Astrocyte of the spinal cord (primary cell): ENCODE data around the gene RPS6KC1.

Source experiments
- DNase-seq: peaks from one replicate; pipeline ENCODE4 v3.0.0; 2011; ENCODE audit warnings: low read depth, low spot score
- H3K4me3 ChIP-seq: 2 replicates; pipeline ENCODE4 v1.5.1; 2011; ENCODE audit warnings: low read depth, mild to moderate bottlenecking, low read length, moderate library complexity
- in situ Hi-C: cut with HindIII; loops from 2 replicates; pipeline ENCODE4 v1.10.0; 2017; ENCODE audit warnings: low sequenced_read_pairs
- TF ChIP-seq, protein P1 (sequence below): IDR thresholded peaks from 2 replicates; pipeline ENCODE4 v1.5.1; 2012; ENCODE audit warnings: low read depth, mild to moderate bottlenecking, low read length, inconsistent platforms

RPS6KC1 gene

DNA sequence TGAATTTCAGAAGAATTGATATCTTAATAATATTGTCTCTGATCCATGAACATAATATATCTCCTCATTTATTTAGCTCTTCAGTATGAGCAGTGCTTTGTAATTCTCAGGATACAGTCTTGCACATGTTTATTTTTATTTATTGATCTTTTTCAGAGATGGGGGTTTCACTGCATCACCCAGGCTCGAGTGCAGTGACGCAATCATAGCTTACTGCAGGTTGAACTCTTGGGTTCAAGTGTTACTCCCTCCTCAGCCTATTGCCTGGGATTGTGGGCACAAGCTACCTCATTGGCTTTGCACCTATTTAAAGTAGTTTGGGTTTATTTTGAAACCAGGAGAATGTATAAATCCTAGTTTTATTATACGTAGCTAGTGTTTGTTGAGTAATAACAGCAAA lies 4.7 kb downstream of the RPS6KC1 start:
- in situ Hi-C loops: no loop called here
- DNase-seq: no peak
- TF ChIP-seq, protein P1, sequence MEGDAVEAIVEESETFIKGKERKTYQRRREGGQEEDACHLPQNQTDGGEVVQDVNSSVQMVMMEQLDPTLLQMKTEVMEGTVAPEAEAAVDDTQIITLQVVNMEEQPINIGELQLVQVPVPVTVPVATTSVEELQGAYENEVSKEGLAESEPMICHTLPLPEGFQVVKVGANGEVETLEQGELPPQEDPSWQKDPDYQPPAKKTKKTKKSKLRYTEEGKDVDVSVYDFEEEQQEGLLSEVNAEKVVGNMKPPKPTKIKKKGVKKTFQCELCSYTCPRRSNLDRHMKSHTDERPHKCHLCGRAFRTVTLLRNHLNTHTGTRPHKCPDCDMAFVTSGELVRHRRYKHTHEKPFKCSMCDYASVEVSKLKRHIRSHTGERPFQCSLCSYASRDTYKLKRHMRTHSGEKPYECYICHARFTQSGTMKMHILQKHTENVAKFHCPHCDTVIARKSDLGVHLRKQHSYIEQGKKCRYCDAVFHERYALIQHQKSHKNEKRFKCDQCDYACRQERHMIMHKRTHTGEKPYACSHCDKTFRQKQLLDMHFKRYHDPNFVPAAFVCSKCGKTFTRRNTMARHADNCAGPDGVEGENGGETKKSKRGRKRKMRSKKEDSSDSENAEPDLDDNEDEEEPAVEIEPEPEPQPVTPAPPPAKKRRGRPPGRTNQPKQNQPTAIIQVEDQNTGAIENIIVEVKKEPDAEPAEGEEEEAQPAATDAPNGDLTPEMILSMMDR: no peak
- H3K4me3 ChIP-seq: no peak overlapping the region

DNA sequence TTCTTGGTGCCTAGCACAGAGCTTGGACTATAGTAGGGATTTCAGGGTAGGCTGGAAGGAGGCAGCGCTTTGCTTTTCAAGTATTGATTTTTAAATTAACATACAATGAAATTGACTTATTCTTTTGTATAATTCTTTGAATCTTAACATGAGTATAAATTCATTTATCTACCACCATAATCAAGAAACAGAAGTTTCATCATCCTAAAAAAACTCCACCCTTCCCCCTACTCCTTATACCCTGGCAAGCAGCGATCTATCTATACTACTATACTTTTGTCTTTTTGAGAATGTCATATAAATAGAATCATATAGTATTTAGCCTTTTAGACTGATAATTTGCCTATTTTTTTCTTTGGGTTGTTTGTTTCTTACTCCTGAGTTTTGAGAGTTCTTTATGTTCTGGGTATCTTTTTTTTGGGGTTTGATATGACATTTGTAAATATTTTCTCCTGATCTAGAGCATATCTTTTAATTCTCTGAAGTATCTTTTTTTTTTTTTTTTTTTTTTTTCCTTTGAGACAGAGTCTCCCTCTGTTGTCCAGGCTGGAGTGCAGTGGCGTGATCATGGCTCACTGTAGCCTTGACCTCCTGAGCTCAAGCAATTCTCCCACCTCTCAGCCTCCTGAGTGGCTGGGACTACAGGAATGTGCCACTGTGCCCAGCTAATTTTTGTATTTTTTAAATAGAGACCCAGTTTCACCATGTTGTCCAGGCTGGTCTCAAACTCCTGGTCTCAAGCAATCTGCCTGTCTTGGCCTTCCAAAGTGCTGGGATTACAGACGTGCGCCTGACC lies 6.4 kb downstream of the RPS6KC1 start:
- TF ChIP-seq, protein P1: no peak
- no peak overlapping the region for H3K4me3 ChIP-seq
- in situ Hi-C loops: no loop called here
- no peak for DNase-seq

DNA sequence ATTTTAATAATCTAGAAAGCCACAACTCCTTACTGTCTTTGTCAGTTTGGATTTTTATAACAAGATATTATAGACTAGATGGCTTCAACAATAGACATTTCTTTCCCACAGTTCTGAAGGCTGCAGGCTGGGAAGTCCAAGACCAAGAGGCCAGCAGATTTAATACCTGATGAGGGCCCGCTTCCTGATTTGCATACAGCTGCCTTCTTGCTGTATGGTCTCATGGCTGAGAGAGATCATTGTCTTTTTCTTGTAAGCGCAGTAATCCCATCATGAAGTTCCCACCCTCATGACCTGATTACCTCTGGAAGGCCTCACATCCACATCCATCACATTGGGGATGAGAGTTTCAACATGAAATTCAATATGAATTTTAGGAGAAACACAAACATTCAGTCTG lies 9.8 kb downstream of the RPS6KC1 start:
- no peak overlapping the region for H3K4me3 ChIP-seq
- TF ChIP-seq, protein P1: no peak
- DNase-seq: no peak
- in situ Hi-C loops: no loop called here

DNA sequence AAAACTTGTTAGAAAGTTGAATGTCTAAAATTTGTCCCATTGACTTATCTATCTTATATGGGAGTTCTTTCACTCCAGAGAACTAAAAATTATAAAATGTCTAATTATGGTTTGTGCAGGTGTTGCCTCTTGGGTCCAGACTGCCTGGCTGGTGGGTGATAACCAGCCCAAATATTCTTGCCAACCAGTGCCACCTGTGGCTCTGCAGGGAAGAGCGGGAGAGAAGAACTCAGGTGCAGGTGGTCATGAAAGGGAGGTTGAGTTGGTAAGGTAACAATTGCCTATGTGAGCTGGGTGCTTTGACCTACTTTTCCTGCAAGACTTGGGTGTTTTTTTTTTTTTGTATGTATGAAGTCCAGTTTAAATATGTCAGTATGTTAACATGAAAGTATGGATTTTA lies 10.2 kb downstream of the RPS6KC1 start:
- in situ Hi-C loops: no loop called here
- TF ChIP-seq, protein P1: no peak
- DNase-seq: no peak
- no peak overlapping the region for H3K4me3 ChIP-seq

DNA sequence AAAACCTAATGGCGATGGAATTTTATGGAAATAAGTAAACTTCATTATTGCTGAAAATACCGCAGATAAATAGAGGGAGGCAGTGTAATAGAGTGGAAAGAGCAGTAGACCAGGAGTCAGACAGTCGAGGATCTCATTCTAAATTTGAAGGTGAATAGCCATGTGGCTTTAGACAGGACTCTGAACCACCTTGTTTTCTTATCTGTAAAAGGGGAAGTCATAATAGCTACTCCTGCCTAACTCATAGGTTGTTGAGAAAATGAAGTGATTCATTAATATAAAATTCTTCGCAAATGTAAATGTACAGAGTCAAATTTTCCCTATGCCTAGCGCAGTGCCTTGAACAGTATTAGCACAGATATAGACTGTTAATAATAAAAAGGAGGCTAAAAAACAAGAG lies 14.8 kb downstream of the RPS6KC1 start:
- in situ Hi-C loops: no loop called here
- H3K4me3 ChIP-seq: no peak overlapping the region
- DNase-seq: no peak
- TF ChIP-seq, protein P1: no peak

DNA sequence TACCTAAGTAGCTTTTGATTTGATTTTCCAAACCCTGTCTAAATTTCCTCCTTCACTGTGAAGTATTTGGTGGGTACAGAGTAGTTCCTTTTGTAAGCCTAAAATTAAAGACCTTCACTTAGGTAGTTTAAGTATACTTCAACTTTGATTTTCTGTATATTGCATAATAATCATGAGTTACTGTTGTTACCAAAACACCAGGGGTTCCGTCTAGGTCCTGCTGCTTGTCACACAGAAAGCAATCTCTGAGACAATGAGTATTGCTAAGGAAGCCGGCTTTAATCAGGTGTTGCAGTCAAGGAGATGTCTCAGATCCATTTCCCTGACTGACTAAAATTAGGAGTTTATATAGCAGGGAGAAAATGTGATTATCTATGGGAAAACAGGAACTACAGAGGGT lies 15.3 kb downstream of the RPS6KC1 start:
- TF ChIP-seq, protein P1: no peak
- in situ Hi-C loops: no loop called here

More for the DNA sequence above, 15.3 kb downstream of the RPS6KC1 start:
- no peak overlapping the region for H3K4me3 ChIP-seq
- no peak for DNase-seq
